Activated naive CD4-positive, alpha-beta T cell treated with anti-CD3 and anti-CD28 coated beads for 36 hours (primary cell): ENCODE results near the gene PHF13. TPM values are rescaled to one million over a fixed set of nuclear protein-coding genes. Genes with fewer than 3 reads are reported as not detected.
"Not testable (repeated sequence)": the region's sequence is repeated elsewhere in the genome, so short reads cannot be mapped to it uniquely, and the experiment has no call there.

ENCODE experiments used
- CTCF ChIA-PET: fragments of 350-600 bp; sonication (Branson Sonifier 250); formaldehyde crosslinking; loops from one replicate; lab custom pipeline; 2021; ENCODE audit warnings: antibody characterized with exemption; lab: Charles Lee
- DNase-seq: peaks from one replicate; pipeline ENCODE4 v3.0.0-alpha.2; 2020
- H3K27ac Mint-ChIP-seq: one replicate; pipeline ENCODE4 v1.8.0; 2021; ENCODE audit warnings: mild to moderate bottlenecking, mixed read lengths
- H3K27me3 Mint-ChIP-seq: one replicate; pipeline ENCODE4 v1.8.0; 2021; ENCODE audit warnings: low read depth, mixed read lengths
- H3K36me3 Mint-ChIP-seq: one replicate; pipeline ENCODE4 v1.8.0; 2021; ENCODE audit warnings: low read depth, mixed read lengths
- H3K4me1 Mint-ChIP-seq: one replicate; pipeline ENCODE4 v1.8.0; 2021; ENCODE audit warnings: low read depth, mixed read lengths
- H3K4me3 Mint-ChIP-seq: one replicate; pipeline ENCODE4 v1.8.0; 2021; ENCODE audit warnings: mild to moderate bottlenecking, moderate library complexity, mixed read lengths
- H3K9me3 Mint-ChIP-seq: one replicate; pipeline ENCODE4 v1.8.0; 2021; ENCODE audit warnings: mixed read lengths
- intact Hi-C: fragments of 100-400 bp; cut with micrococcal nuclease; formaldehyde crosslinking; loops from one replicate; pipeline ENCODE4 v1.15.1; 2023
- total RNA-seq, 2 experiments: library from RNA; stranded (reverse); gene quantifications; one replicate each; pipeline ENCODE4 v1.2.3, GENCODE V29; 2021

PHF13 gene
- total RNA-seq, 2 experiments from 2014 or later: 10.8 to 11.3 TPM

- CTCF ChIA-PET: interaction anchor here (1.1 kb wide), 1 partner anchor 16 kb away, joined by 4 read pairs; no protein-coding TSS in a partner anchor
- H3K4me1 Mint-ChIP-seq, H3K4me3 Mint-ChIP-seq, H3K27me3 Mint-ChIP-seq, DNase-seq, H3K27ac Mint-ChIP-seq, H3K9me3 Mint-ChIP-seq, intact Hi-C loops: not testable (repeated sequence)
- H3K36me3 Mint-ChIP-seq: peaks cover 16% of the 10 kb centered on the region
Measured at GRCh38 chr1:6662468-6662867, 48.9 kb downstream of the PHF13 start.

DNA sequence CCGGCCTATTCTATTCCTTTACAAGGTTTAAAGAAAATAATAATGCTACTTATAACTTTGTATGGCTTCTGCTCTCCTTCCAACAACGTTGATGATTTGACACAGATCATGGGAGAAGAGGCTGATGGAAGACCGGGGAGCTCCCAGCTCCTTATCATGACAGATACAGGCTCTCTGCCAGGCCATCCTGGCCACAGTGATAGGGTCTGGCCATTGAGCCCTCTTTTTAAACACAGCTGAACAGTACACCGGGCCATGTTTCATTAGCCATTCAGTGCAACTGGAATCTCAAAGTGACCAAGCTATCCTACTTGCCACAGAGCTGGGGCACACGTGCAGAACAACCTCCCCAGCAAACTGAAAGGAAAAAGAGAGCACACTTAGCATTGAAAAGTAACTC is 53.2 kb downstream of the PHF13 start:
- H3K9me3 Mint-ChIP-seq: no peaks in the 10 kb centered on the region
- H3K27me3 Mint-ChIP-seq: no peaks in the 10 kb centered on the region
- peaks cover 2% of the 10 kb centered on the region for H3K4me1 Mint-ChIP-seq
- no peak for DNase-seq
- intact Hi-C loops: no loop called here
- CTCF ChIA-PET: no interaction called here
- H3K4me3 Mint-ChIP-seq: no peak overlapping the region
- H3K36me3 Mint-ChIP-seq: peaks cover 20% of the 10 kb centered on the region
- no peak overlapping the region for H3K27ac Mint-ChIP-seq

- Mint-ChIP-seq H3K9me3 (no peaks in the 10 kb centered on the region), H3K27ac (no peak overlapping the region), H3K27me3 (no peaks in the 10 kb centered on the region), H3K4me3 (no peak overlapping the region), H3K36me3 (peaks cover 21% of the 10 kb centered on the region), H3K4me1 (peaks cover 2% of the 10 kb centered on the region)
- intact Hi-C loops: no loop called here
- CTCF ChIA-PET: no interaction called here
- DNase-seq: no peak
Measured at GRCh38 chr1:6667139-6667538, 53.6 kb downstream of the PHF13 start.

GRCh38 chr1:6668503-6668902 is 55.0 kb downstream of the PHF13 start:
- peaks cover 21% of the 10 kb centered on the region for H3K36me3 Mint-ChIP-seq
- H3K4me3 Mint-ChIP-seq: no peak overlapping the region
- peaks cover 1% of the 10 kb centered on the region for H3K4me1 Mint-ChIP-seq
- no peaks in the 10 kb centered on the region for H3K9me3 Mint-ChIP-seq
- H3K27me3 Mint-ChIP-seq: no peaks in the 10 kb centered on the region
- DNase-seq: no peak
- intact Hi-C loops: no loop called here
- CTCF ChIA-PET: no interaction called here
- no peak overlapping the region for H3K27ac Mint-ChIP-seq

DNA sequence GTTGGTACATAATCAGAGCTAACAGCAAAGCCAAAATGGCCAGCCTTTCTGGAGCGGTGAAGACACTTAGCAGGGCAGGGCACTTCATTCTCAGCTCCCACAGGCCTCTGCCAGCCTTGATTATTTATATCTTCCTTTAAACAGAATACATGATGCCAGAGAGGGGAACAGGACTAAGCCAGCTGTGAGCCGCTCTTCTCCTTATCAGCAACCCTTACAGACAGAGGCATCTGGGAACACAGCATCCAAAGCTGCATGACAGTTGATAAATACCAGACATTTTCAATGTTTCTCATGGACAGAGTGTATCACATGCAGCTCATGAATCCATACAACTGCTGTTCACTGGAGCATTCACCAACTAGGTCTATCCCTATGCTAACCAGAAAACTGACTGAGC is 59.0 kb downstream of the PHF13 start:
- DNase-seq: no peak
- intact Hi-C loops: no loop called here
- H3K36me3 Mint-ChIP-seq: peaks cover 26% of the 10 kb centered on the region
- H3K27ac Mint-ChIP-seq: no peak overlapping the region
- H3K9me3 Mint-ChIP-seq: no peaks in the 10 kb centered on the region
- CTCF ChIA-PET: interaction anchor here (0.8 kb wide), 1 partner anchor 28 kb away, joined by 3 read pairs; no protein-coding TSS in a partner anchor
- H3K4me1 Mint-ChIP-seq: peaks cover 2% of the 10 kb centered on the region
- no peaks in the 10 kb centered on the region for H3K27me3 Mint-ChIP-seq
- H3K4me3 Mint-ChIP-seq: no peak overlapping the region

Other genes with a start within 250 kb of the PHF13 start
- gene ACOT7, start 220.0 kb upstream of the PHF13 start, total RNA-seq: 10 to 100 TPM; 74.2 to 77.6 TPM
- gene HES2, start 193.8 kb upstream of the PHF13 start, total RNA-seq: under 1 TPM; 0.14 to 0.74 TPM
- gene ESPN, start 189.0 kb upstream of the PHF13 start, total RNA-seq: under 1 TPM; 0.50 to 0.79 TPM
- gene TNFRSF25, start 147.6 kb upstream of the PHF13 start, total RNA-seq: 10 to 100 TPM; 82.4 to 87.0 TPM
- gene PLEKHG5, start 122.1 kb upstream of the PHF13 start, total RNA-seq: 1 to 10 TPM; 1.7 to 1.8 TPM
- gene NOL9, start 59.2 kb upstream of the PHF13 start, total RNA-seq: 10 to 100 TPM; 24.6 to 29.6 TPM
- gene TAS1R1, start 58.4 kb upstream of the PHF13 start, total RNA-seq: not detected
- gene ZBTB48, start 33.7 kb upstream of the PHF13 start, total RNA-seq: 10 to 100 TPM; 15.0 to 18.3 TPM
- gene KLHL21, start 10.9 kb upstream of the PHF13 start, total RNA-seq: 10 to 100 TPM; 21.0 to 23.3 TPM
- 10 to 100 TPM; 27.3 to 30.9 TPM for gene THAP3, start 11.1 kb downstream of the PHF13 start, total RNA-seq
- 10 to 100 TPM; 31.6 to 32.5 TPM for gene DNAJC11, start 88.1 kb downstream of the PHF13 start, total RNA-seq
- gene CAMTA1, start 171.7 kb downstream of the PHF13 start, total RNA-seq: 10 to 100 TPM; 61.5 to 70.9 TPM